HG02938 (cell line): ENCODE results near the gene SRSF8.
A peak's percentile ranks its signal among the peaks of the same experiment; 100 is the strongest.

Experiments
- ATAC-seq: cut with Tn5 transposase; IDR thresholded peaks from one replicate; pipeline ENCODE4 v1.9.1; 2021; ENCODE audit warnings: mild to moderate bottlenecking, moderate library complexity; ENCODE audit not compliant: unreplicated experiment

SRSF8 gene

GRCh38 chr11:95067841-95068219 is 1.1 kb downstream of the SRSF8 start:
- ATAC-seq, result no peak

GRCh38 chr11:95068549-95068948 is 1.8 kb downstream of the SRSF8 start:
- ATAC-seq, result peak; percentile 66

- ATAC-seq, result no peak
Measured at GRCh38 chr11:95070471-95070870, 3.8 kb downstream of the SRSF8 start.

- no peak for ATAC-seq
Measured at GRCh38 chr11:95072948-95073347, 6.2 kb downstream of the SRSF8 start.

- no peak for ATAC-seq
Measured at GRCh38 chr11:95074792-95075563, 8.3 kb downstream of the SRSF8 start.

- ATAC-seq, result no peak
Measured at GRCh38 chr11:95076416-95076815, 9.7 kb downstream of the SRSF8 start.

GRCh38 chr11:95076981-95077380 is 10.3 kb downstream of the SRSF8 start:
- ATAC-seq, result no peak

GRCh38 chr11:95078526-95078925 is 11.8 kb downstream of the SRSF8 start:
- ATAC-seq, result no peak

- no peak for ATAC-seq
Measured at GRCh38 chr11:95081010-95081409, 14.3 kb downstream of the SRSF8 start.

- ATAC-seq, result no peak
Measured at GRCh38 chr11:95081412-95081811, 14.7 kb downstream of the SRSF8 start.

GRCh38 chr11:95082576-95083001 is 15.9 kb downstream of the SRSF8 start:
- no peak for ATAC-seq

GRCh38 chr11:95084509-95084908 is 17.8 kb downstream of the SRSF8 start:
- no peak for ATAC-seq

- no peak for ATAC-seq
Measured at GRCh38 chr11:95085117-95085816, 18.5 kb downstream of the SRSF8 start.

GRCh38 chr11:95086151-95086550 is 19.4 kb downstream of the SRSF8 start:
- no peak for ATAC-seq

GRCh38 chr11:95086836-95087570 is 20.3 kb downstream of the SRSF8 start:
- no peak for ATAC-seq

- ATAC-seq, result peak; percentile 50
Measured at GRCh38 chr11:95088946-95089619, 22.4 kb downstream of the SRSF8 start.

GRCh38 chr11:95089620-95090542 is 23.2 kb downstream of the SRSF8 start, which contains the start of gene ENDOD1:
Gene ENDOD1 (plus strand): TSS chr11:95089846. CDS start chr11:95089928, 82 bp downstream.
- peak; percentile 84 for ATAC-seq

GRCh38 chr11:95091663-95092180 is 25.0 kb downstream of the SRSF8 start:
- no peak for ATAC-seq

GRCh38 chr11:95092549-95093324 is 26.0 kb downstream of the SRSF8 start:
- ATAC-seq, result no peak
